OCI-LY3 (cell line): ENCODE results near the gene SPNS2.
A peak's percentile ranks its signal among the peaks of the same experiment; 100 is the strongest.

ENCODE experiments used
- H2AFZ ChIP-seq: fragments of 200-600, 300-600 bp; shearing (Covaris generic); 2 replicates; pipeline ENCODE4 v1.6.0; 2014; ENCODE audit warnings: antibody characterized with exemption, low read depth, low read length
- H3K27ac ChIP-seq: fragments of 200-600, 300-600 bp; sonication (generic); 2 replicates; pipeline ENCODE4 v1.5.1; 2014; ENCODE audit warnings: mild to moderate bottlenecking, low read length, moderate library complexity, mixed read lengths
- H3K27me3 ChIP-seq: fragments of 200-600, 300-600 bp; sonication (generic); 2 replicates; pipeline ENCODE4 v1.6.1; 2014; ENCODE audit warnings: low read depth, low read length, mixed read lengths
- H3K36me3 ChIP-seq: fragments of 200-600, 300-600 bp; sonication (generic); replicated peaks from 2 replicates; pipeline ENCODE3; 2014; ENCODE audit warnings: low read depth, low read length, mixed read lengths
- H3K4me1 ChIP-seq: fragments of 300-600, 200-600 bp; sonication (generic); 2 replicates; pipeline ENCODE4 v1.6.1; 2014; ENCODE audit warnings: low read length, mixed read lengths
- H3K4me2 ChIP-seq: fragments of 200-600, 300-600 bp; sonication (generic); 2 replicates; pipeline ENCODE4 v1.6.1; 2014; ENCODE audit warnings: low read length, mixed read lengths
- H3K4me3 ChIP-seq: fragments of 300-600, 200-600 bp; sonication (generic); 2 replicates; pipeline ENCODE4 v1.5.1; 2014; ENCODE audit warnings: antibody characterized with exemption, mild to moderate bottlenecking, low read length, moderate library complexity
- H3K79me2 ChIP-seq: fragments of 300-600, 200-600 bp; shearing (Covaris generic); 2 replicates; pipeline ENCODE4 v1.6.1; 2014; ENCODE audit warnings: mild to moderate bottlenecking, low read length, mixed read lengths
- H3K9ac ChIP-seq: fragments of 300-600, 200-600 bp; shearing (Covaris generic); 2 replicates; pipeline ENCODE4 v1.6.0; 2014; ENCODE audit warnings: mild to moderate bottlenecking, low read length, moderate library complexity
- H3K9me3 ChIP-seq: fragments of 200-600, 300-600 bp; shearing (Covaris generic); 2 replicates; pipeline ENCODE4 v1.6.1; 2014; ENCODE audit warnings: low read length, mixed read lengths; ENCODE audit not compliant: insufficient read depth
- H4K20me1 ChIP-seq: fragments of 200-600, 300-600 bp; sonication (generic); 2 replicates; pipeline ENCODE4 v1.6.1; 2016; ENCODE audit warnings: low read length, mixed read lengths; ENCODE audit not compliant: insufficient read depth
- CTCF ChIP-seq: fragments of 200-600, 300-600 bp; sonication (generic); IDR thresholded peaks from 2 replicates; pipeline ENCODE4 v1.5.1; 2014; ENCODE audit warnings: antibody characterized with exemption, low read length, low read depth
- EZH2phosphoT487 ChIP-seq: fragments of 200-600 bp; shearing (Covaris generic); IDR thresholded peaks from 2 replicates; pipeline ENCODE4 v1.6.1; 2018; ENCODE audit warnings: antibody characterized with exemption, mixed run types, low read depth

Gene SPNS2

DNA sequence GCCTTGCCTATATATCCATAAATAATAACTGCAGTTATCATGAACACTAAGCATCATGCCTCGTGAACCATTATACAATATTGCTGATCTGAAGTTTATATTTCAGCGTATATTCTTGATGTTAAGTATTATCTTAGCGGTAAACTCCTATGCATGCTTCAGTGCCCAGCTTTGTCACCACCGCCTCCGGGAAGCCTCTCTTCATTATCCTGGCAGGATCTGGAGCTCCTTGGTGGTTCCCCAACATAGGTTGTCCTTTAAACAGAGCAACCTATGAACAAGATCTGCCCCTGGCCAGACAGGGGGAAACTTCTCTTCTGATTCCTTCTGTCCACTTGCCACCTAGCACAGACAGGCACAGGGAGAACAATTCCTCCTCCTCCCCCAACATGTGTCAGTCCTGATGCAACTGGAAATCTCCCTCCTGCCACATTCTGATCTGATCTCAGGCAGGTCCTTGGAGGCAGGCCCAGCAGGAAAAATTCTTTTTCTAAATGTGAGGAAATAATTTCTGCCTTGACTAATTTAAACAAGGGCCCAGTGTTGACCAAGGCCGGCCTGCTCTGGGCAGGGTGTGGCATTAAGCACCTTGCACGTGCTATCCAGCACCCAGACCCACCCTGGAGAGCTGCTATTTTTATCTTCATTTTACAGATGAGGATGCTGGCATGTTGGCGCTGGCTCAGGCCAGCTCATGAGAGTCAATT, 22.4 kb downstream of the SPNS2 start:
- Histone ChIP-seq H2AFZ (no peak overlapping the region), H3K4me1 (peaks cover 27% of the 10 kb centered on the region), H3K79me2 (no peaks in the 10 kb centered on the region), H3K36me3 (no peaks in the 10 kb centered on the region), H3K9me3 (no peaks in the 10 kb centered on the region), H3K4me2 (no peak overlapping the region), H3K27me3 (no peaks in the 10 kb centered on the region), H3K4me3 (no peak overlapping the region), H4K20me1 (no peaks in the 10 kb centered on the region), H3K27ac (no peak overlapping the region), H3K9ac (no peak overlapping the region)
- no peak for TF ChIP-seq CTCF
- TF ChIP-seq EZH2phosphoT487: no peak

DNA sequence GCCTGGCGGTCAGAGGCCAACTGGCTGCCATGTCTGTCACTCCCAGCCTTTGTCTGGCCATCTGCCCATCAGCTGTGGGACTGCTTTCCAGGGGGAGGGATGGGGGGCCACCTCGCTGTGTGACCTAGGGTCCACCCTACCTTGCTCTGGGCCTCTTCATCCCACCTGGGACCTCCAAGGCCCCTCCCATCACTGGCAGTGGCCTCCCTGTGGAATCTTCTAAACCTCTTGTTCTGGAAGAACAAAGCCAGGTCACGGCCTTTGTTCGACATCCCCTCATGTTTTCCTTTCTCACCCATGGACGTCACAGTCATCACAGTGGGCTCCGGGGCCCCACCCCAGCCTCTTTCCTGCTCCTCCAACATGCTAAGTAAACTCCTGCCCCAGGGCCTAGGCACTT, 24.0 kb downstream of the SPNS2 start:
- Histone ChIP-seq H3K79me2 (no peaks in the 10 kb centered on the region), H3K36me3 (no peaks in the 10 kb centered on the region), H4K20me1 (no peaks in the 10 kb centered on the region), H3K9ac (no peak overlapping the region), H3K4me1 (peaks cover 27% of the 10 kb centered on the region), H3K4me3 (no peak overlapping the region), H3K4me2 (no peak overlapping the region), H3K27ac (no peak overlapping the region), H3K9me3 (no peaks in the 10 kb centered on the region), H2AFZ (no peak overlapping the region), H3K27me3 (peaks cover 6% of the 10 kb centered on the region; the same call in 1 of the 2 replicates)
- TF ChIP-seq EZH2phosphoT487 (no peak), CTCF (no peak)

GRCh38 chr17:4523946-4524345, 25.3 kb downstream of the SPNS2 start:
- Histone ChIP-seq H3K27me3 (peaks cover 6% of the 10 kb centered on the region; the same call in 1 of the 2 replicates), H3K27ac (no peak overlapping the region), H4K20me1 (no peaks in the 10 kb centered on the region), H3K9ac (no peak overlapping the region), H3K9me3 (no peaks in the 10 kb centered on the region), H2AFZ (no peak overlapping the region), H3K79me2 (no peaks in the 10 kb centered on the region), H3K36me3 (no peaks in the 10 kb centered on the region), H3K4me3 (no peak overlapping the region), H3K4me2 (peak overlapping the region; percentile 9; the same call in 1 of the 2 replicates), H3K4me1 (peaks cover 19% of the 10 kb centered on the region)
- TF ChIP-seq EZH2phosphoT487 (no peak), CTCF (no peak)

GRCh38 chr17:4525691-4526397, 27.2 kb downstream of the SPNS2 start:
- no peak for TF ChIP-seq EZH2phosphoT487
- no peak for TF ChIP-seq CTCF

More at GRCh38 chr17:4525691-4526397, 27.2 kb downstream of the SPNS2 start:
- Histone ChIP-seq H3K9ac (no peak overlapping the region), H3K4me1 (peaks cover 16% of the 10 kb centered on the region), H3K79me2 (no peaks in the 10 kb centered on the region), H3K4me3 (no peak overlapping the region), H3K36me3 (no peaks in the 10 kb centered on the region), H2AFZ (no peak overlapping the region), H3K27ac (no peak overlapping the region), H4K20me1 (no peaks in the 10 kb centered on the region), H3K4me2 (no peak overlapping the region), H3K9me3 (no peaks in the 10 kb centered on the region), H3K27me3 (peaks cover 10% of the 10 kb centered on the region; the same call in 1 of the 2 replicates)
